PC-9 (cell line): ENCODE measurements around the gene TENT4A. TPM values are rescaled to one million over a fixed set of nuclear protein-coding genes. Genes with fewer than 3 reads are reported as not detected.

Source experiments
- BruUV-seq: library from RNA; stranded (reverse); fragments of 400-500 nt; replicated peaks from 2 replicates; lab custom pipeline; 2021; lab: Mats Ljungman, UMichigan
- CTCF ChIA-PET: fragments of 300-600 bp; sonication (Branson Sonifier 250); formaldehyde crosslinking; loops from one replicate; lab custom pipeline; 2022; ENCODE audit warnings: antibody characterized with exemption; lab: Charles Lee
- POLR2A ChIA-PET: fragments of 300-600 bp; sonication (Branson Sonifier 250); formaldehyde crosslinking; loops from one replicate; lab custom pipeline; 2022; ENCODE audit warnings: antibody characterized with exemption; ENCODE audit not compliant: unreplicated experiment; lab: Charles Lee
- DNase-seq, 2 experiments: peaks; one replicate each; pipeline versions ENCODE4 v3.0.0 to v3.0.0-alpha.2; 2015 to 2022; ENCODE audit warnings: mixed read lengths in 1 of 2
- H2AFZ ChIP-seq: fragments of 200-600 bp; sonication (generic); 2 replicates; pipeline ENCODE4 v1.8.1; 2017; ENCODE audit warnings: antibody characterized with exemption
- H3F3A ChIP-seq: fragments of 200-600 bp; sonication (generic); 2 replicates; pipeline ENCODE4 v1.8.1; 2017; ENCODE audit warnings: antibody characterized with exemption, mild to moderate bottlenecking, low read depth; ENCODE audit not compliant: insufficient read depth
- H3K27ac ChIP-seq: fragments of 200-600 bp; sonication (generic); 2 replicates; pipeline ENCODE4 v1.6.1; 2016; ENCODE audit warnings: mixed run types
- H3K27me3 ChIP-seq: fragments of 200-600 bp; sonication (generic); 2 replicates; pipeline ENCODE4 v1.6.1; 2016; ENCODE audit warnings: low read depth, mixed run types; ENCODE audit not compliant: insufficient read depth
- H3K36me3 ChIP-seq: fragments of 200-600 bp; sonication (generic); 2 replicates; pipeline ENCODE4 v1.6.1; 2016; ENCODE audit warnings: low read depth, mixed run types
- H3K4me1 ChIP-seq: fragments of 200-600 bp; sonication (generic); replicated peaks from 2 replicates; pipeline ENCODE4 v1.6.1; 2016; ENCODE audit warnings: mixed run types; ENCODE audit not compliant: insufficient read depth
- H3K4me2 ChIP-seq: fragments of 200-600 bp; sonication (generic); 2 replicates; pipeline ENCODE4 v1.6.1; 2017; ENCODE audit warnings: mixed run types
- H3K4me3 ChIP-seq: fragments of 200-600 bp; sonication (generic); 2 replicates; pipeline ENCODE4 v1.6.1; 2016; ENCODE audit warnings: mixed run types
- H3K79me2 ChIP-seq: fragments of 200-600 bp; sonication (generic); 2 replicates; pipeline ENCODE4 v1.6.1; 2017; ENCODE audit warnings: low read depth, mixed run types
- H3K9me2 ChIP-seq: fragments of 200-600 bp; sonication (generic); 2 replicates; pipeline ENCODE4 v1.8.1; 2017; ENCODE audit warnings: mild to moderate bottlenecking; ENCODE audit not compliant: insufficient read depth
- H3K9me3 ChIP-seq: fragments of 200-600 bp; sonication (generic); 2 replicates; pipeline ENCODE4 v1.8.1; 2016; ENCODE audit warnings: low read depth; ENCODE audit not compliant: insufficient read depth
- H4K20me1 ChIP-seq: fragments of 200-600 bp; sonication (generic); 2 replicates; pipeline ENCODE4 v1.8.1; 2017; ENCODE audit not compliant: insufficient read depth
- EZH2 ChIP-seq: fragments of 200-600 bp; sonication (generic); IDR thresholded peaks from 2 replicates; pipeline ENCODE4 v1.8.0; 2017; ENCODE audit warnings: antibody characterized with exemption, low read depth
- intact Hi-C: fragments of 100-400 bp; cut with micrococcal nuclease; formaldehyde crosslinking; loops from one replicate; pipeline ENCODE4 v1.10.0; 2022; ENCODE audit not compliant: unreplicated experiment
- total RNA-seq: library from RNA; stranded (reverse); gene quantifications from 2 replicates; pipeline ENCODE4 v1.2.3, GENCODE V29; 2021
- TF ChIP-seq, protein P1 (sequence below): fragments of 200-600 bp; sonication (generic); conservative IDR thresholded peaks from 2 replicates; pipeline ENCODE4 v1.6.1; 2017; ENCODE audit warnings: mixed run types, antibody characterized with exemption, mild to moderate bottlenecking, moderate library complexity

The TENT4A gene
- total RNA-seq, 1 experiment from 2014 or later = 84.8 TPM

DNA sequence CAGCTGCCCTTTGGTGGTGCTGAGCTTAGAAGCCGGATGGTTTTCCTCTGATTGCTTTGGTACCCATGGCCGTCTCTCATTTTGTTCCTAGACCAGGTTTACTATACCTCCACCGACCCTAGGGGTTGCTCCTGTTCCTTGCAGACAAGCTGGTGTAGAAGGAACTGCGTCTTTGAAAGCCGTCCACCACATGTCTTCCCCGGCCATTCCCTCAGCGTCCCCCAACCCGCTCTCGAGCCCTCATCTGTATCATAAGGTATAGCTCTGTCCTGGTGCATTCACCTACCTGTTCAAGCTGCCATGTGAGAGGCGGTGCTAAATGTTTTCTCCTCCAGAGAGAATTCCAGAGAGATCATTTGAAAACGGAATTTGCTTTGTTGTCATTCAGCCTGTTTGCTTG lies 39.5 kb downstream of the TENT4A start:
- Histone ChIP-seq H3K4me1 (no peaks in the 10 kb centered on the region), H3K27me3 (no peaks in the 10 kb centered on the region), H3K79me2 (peaks cover 11% of the 10 kb centered on the region), H3K9me2 (no peaks in the 10 kb centered on the region), H4K20me1 (peaks cover 27% of the 10 kb centered on the region), H3F3A (0 out of 2 replicates have a peak, but pooled peaks cover 7% of the 10 kb centered on the region), H3K27ac (no peak overlapping the region), H3K36me3 (peaks cover 48% of the 10 kb centered on the region), H3K9me3 (no peaks in the 10 kb centered on the region), H3K4me3 (no peak overlapping the region), H3K4me2 (no peak overlapping the region), H2AFZ (no peak overlapping the region)
- TF ChIP-seq EZH2 = no peak
- TF ChIP-seq, protein P1, sequence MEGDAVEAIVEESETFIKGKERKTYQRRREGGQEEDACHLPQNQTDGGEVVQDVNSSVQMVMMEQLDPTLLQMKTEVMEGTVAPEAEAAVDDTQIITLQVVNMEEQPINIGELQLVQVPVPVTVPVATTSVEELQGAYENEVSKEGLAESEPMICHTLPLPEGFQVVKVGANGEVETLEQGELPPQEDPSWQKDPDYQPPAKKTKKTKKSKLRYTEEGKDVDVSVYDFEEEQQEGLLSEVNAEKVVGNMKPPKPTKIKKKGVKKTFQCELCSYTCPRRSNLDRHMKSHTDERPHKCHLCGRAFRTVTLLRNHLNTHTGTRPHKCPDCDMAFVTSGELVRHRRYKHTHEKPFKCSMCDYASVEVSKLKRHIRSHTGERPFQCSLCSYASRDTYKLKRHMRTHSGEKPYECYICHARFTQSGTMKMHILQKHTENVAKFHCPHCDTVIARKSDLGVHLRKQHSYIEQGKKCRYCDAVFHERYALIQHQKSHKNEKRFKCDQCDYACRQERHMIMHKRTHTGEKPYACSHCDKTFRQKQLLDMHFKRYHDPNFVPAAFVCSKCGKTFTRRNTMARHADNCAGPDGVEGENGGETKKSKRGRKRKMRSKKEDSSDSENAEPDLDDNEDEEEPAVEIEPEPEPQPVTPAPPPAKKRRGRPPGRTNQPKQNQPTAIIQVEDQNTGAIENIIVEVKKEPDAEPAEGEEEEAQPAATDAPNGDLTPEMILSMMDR = no peak
- POLR2A ChIA-PET = no interaction called here
- CTCF ChIA-PET = no interaction called here
- DNase-seq = no peak
- intact Hi-C loops = no loop called here
- BruUV-seq = no TSS peak

DNA sequence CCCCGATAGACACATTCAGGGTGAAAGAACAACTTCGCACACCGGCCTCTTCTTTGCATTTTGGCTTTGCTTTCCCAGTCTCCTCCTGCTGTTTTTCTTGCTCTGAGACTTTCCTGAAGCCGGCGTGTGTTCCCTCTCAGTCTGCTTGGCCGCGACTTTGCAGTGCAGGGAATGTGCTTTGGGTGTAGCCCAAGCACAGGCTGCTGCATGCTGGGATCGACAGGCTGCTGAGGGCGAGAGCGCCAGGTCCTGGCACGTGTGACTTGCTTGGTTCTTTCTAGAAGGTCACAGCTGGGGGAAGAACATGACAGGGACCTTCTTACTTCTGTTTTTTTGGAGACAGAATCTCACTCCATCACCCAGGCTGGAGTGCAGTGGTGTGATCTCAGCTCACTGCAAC lies 40.6 kb downstream of the TENT4A start:
- ChIA-PET CTCF (no interaction called here), POLR2A (no interaction called here)
- TF ChIP-seq, protein P1 = no peak
- TF ChIP-seq EZH2 = no peak
- Histone ChIP-seq H3F3A (0 out of 2 replicates have a peak, but pooled peaks cover 7% of the 10 kb centered on the region), H4K20me1 (peaks cover 16% of the 10 kb centered on the region), H3K36me3 (peaks cover 46% of the 10 kb centered on the region), H3K79me2 (0 out of 2 replicates have a peak, but pooled peaks cover under 1% of the 10 kb centered on the region), H3K4me1 (no peaks in the 10 kb centered on the region), H3K9me2 (no peaks in the 10 kb centered on the region), H2AFZ (no peak overlapping the region), H3K4me2 (no peak overlapping the region), H3K27ac (no peak overlapping the region), H3K9me3 (no peaks in the 10 kb centered on the region), H3K27me3 (no peaks in the 10 kb centered on the region), H3K4me3 (no peak overlapping the region)
- no peak for DNase-seq
- intact Hi-C loops = no loop called here
- no TSS peak for BruUV-seq

DNA sequence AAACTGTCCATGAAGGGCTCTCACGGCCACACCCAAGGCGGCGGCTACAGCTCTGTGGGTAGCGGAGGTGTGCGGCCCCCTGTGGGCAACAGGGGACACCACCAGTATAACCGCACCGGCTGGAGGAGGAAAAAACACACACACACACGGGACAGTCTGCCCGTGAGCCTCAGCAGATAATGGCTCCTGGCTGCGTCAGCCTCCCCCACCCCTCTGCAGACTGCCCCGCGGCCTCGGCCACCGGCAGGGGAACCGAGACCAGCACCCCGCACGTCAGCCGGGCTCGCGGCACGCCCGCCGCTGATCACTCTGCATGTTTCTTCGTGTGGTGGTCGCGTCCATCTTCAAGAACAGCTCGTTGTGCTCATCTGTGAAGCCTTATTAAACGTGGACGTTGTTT lies 41.5 kb downstream of the TENT4A start:
- Histone ChIP-seq H3K36me3 (peaks cover 42% of the 10 kb centered on the region), H3K4me3 (no peak overlapping the region), H3K27me3 (no peaks in the 10 kb centered on the region), H4K20me1 (0 out of 2 replicates have a peak, but pooled peaks cover 9% of the 10 kb centered on the region), H3K4me2 (no peak overlapping the region), H3K27ac (no peak overlapping the region), H2AFZ (no peak overlapping the region), H3K9me2 (no peaks in the 10 kb centered on the region), H3F3A (0 out of 2 replicates have a peak, but pooled peaks cover 7% of the 10 kb centered on the region), H3K79me2 (no peaks in the 10 kb centered on the region), H3K4me1 (no peaks in the 10 kb centered on the region), H3K9me3 (no peaks in the 10 kb centered on the region)
- TF ChIP-seq, protein P1 = no peak
- TF ChIP-seq EZH2 = no peak
- CTCF ChIA-PET = no interaction called here
- no TSS peak for BruUV-seq
- intact Hi-C loops = no loop called here
- DNase-seq = no peak
- POLR2A ChIA-PET = no interaction called here
